K562 (cell line): ENCODE measurements around the gene ORM1. TPM values are rescaled to one million over a fixed set of nuclear protein-coding genes. Genes with fewer than 3 reads are reported as not detected.

Experiments
- ATAC-seq: fragments of 200-7000 bp; cut with Tn5 transposase; 3 replicates; pipeline ENCODE4 v1.9.1; 2020; ENCODE audit warnings: moderate library complexity
- BruUV-seq: library from RNA; stranded (reverse); fragments of 400-500 nt; replicated peaks from 2 replicates; lab custom pipeline; 2021; lab: Mats Ljungman, UMichigan
- CTCF ChIA-PET: fragments of 300-600 bp; formaldehyde crosslinking; extraction: SDS; loops from one replicate; lab custom pipeline; 2021; ENCODE audit warnings: low intra/inter-chr PET ratio; lab: Yijun Ruan, JAX
- POLR2A ChIA-PET: fragments of 300-600, 350-650 bp; sonication (Branson Sonifier 250); formaldehyde crosslinking; extraction: SDS; loops from one replicate; lab custom pipeline; 2021; ENCODE audit warnings: antibody characterized with exemption, inconsistent platforms; lab: Yijun Ruan, JAX
- DNase-seq, 4 experiments: peaks; one replicate each; pipeline versions ENCODE4 v3.0.0 to v3.0.0-alpha.2; 2011 to 2018; ENCODE audit warnings: low spot score in 3 of 4, mixed read lengths in 3 of 4; ENCODE audit errors: extremely low read depth in 1 of 4
- FAIRE-seq: peaks from 2 replicates; lab custom pipeline; 2011; peaks lifted over from hg19 to GRCh38; lab: Jason Lieb, UNC
- H2AFZ ChIP-seq: 2 replicates; pipeline ENCODE4 v1.6.0; 2011; ENCODE audit warnings: low read depth, low read length, control low read depth, inconsistent platforms
- H3K27ac ChIP-seq: fragments of 200-600 bp; 3 replicates; pipeline ENCODE4 v1.8.0; 2011; ENCODE audit warnings: low read depth, mild to moderate bottlenecking, control low read depth, inconsistent platforms, low read length, moderate library complexity, mixed read lengths; ENCODE audit errors: extremely low read depth
- H3K27me3 ChIP-seq, 2 experiments: fragments of 300-600 bp in 1 of 2; 2 replicates in 1 of 2; 3 replicates in 1 of 2; pipeline versions ENCODE4 v1.6.0 to v1.8.0; 2011; ENCODE audit warnings: inconsistent platforms in 2 of 2, low read length in 2 of 2, mild to moderate bottlenecking in 1 of 2, mixed read lengths in 1 of 2, moderate library complexity in 1 of 2; ENCODE audit not compliant: control insufficient read depth in 2 of 2, insufficient read depth in 2 of 2
- H3K36me3 ChIP-seq: fragments of 300-600 bp; 3 replicates; pipeline ENCODE4 v1.8.0; 2011; ENCODE audit warnings: mild to moderate bottlenecking, low read length, inconsistent platforms; ENCODE audit not compliant: control insufficient read depth, insufficient read depth
- H3K4me1 ChIP-seq, 2 experiments: fragments of 200-600 bp in 1 of 2; replicated peaks in 1 of 2; 2 replicates in 1 of 2; 3 replicates in 1 of 2; pipeline versions ENCODE4 v1.5.1 to v1.8.0; 2011; ENCODE audit warnings: inconsistent platforms in 2 of 2, low read length in 2 of 2, mild to moderate bottlenecking in 1 of 2, mixed read lengths in 1 of 2, moderate library complexity in 1 of 2; ENCODE audit not compliant: control insufficient read depth in 2 of 2, insufficient read depth in 2 of 2
- H3K4me2 ChIP-seq: 2 replicates; pipeline ENCODE4 v1.6.1; 2011; ENCODE audit warnings: low read length, control low read depth, inconsistent platforms, mixed read lengths; ENCODE audit not compliant: insufficient read depth
- H3K4me3 ChIP-seq: fragments of 200-600 bp; sonication (generic), shearing (Covaris generic); 2 replicates; pipeline ENCODE4 v1.5.1; 2016; ENCODE audit warnings: control low read depth, inconsistent platforms
- H3K79me2 ChIP-seq: fragments of 200-600 bp; 3 replicates; pipeline ENCODE4 v1.8.0; 2011; ENCODE audit warnings: low read length, inconsistent platforms; ENCODE audit not compliant: control insufficient read depth, insufficient read depth
- H3K9ac ChIP-seq, 2 experiments: 2 replicates each; pipeline versions ENCODE4 v1.6.0 to v1.6.1; 2011; ENCODE audit warnings: low read depth in 2 of 2, low read length in 2 of 2, control low read depth in 1 of 2, inconsistent platforms in 1 of 2, mild to moderate bottlenecking in 1 of 2, mixed read lengths in 1 of 2; ENCODE audit not compliant: insufficient read depth in 1 of 2
- H3K9me1 ChIP-seq: one replicate; pipeline ENCODE4 v1.6.0; 2011; ENCODE audit warnings: inconsistent platforms, mild to moderate bottlenecking, low read length, moderate library complexity; ENCODE audit not compliant: control insufficient read depth, insufficient read depth
- H3K9me3 ChIP-seq: replicated peaks from 2 replicates; pipeline ENCODE4 v1.5.1; 2011; ENCODE audit warnings: low read depth, low read length, inconsistent platforms; ENCODE audit not compliant: control insufficient read depth, insufficient read depth
- H4K20me1 ChIP-seq: replicated peaks from 2 replicates; pipeline ENCODE4 v1.6.1; 2011; ENCODE audit warnings: low read length, inconsistent platforms, mixed read lengths; ENCODE audit not compliant: control insufficient read depth, insufficient read depth
- DACH1 ChIP-seq: fragments of 450-650 bp; IDR thresholded peaks from 2 replicates; pipeline ENCODE4 v1.6.1; 2018; ENCODE audit not compliant: partially characterized antibody
- EWSR1 ChIP-seq: fragments of 450-650 bp; IDR thresholded peaks from 2 replicates; pipeline ENCODE4 v1.6.1; 2018; ENCODE audit warnings: borderline replicate concordance, mild to moderate bottlenecking, low read depth, moderate library complexity; ENCODE audit not compliant: partially characterized antibody
- HMGN3 ChIP-seq: IDR thresholded peaks from 2 replicates; pipeline ENCODE4 v1.6.1; 2011; ENCODE audit warnings: borderline replicate concordance, low read depth, mild to moderate bottlenecking, mixed read lengths, low read length; ENCODE audit not compliant: insufficient read length; ENCODE audit errors: extremely low read depth
- HNRNPH1 ChIP-seq: fragments of 200-400 bp; formaldehyde crosslinking; optimal IDR thresholded peaks from 2 replicates; pipeline ENCODE3; 2017; ENCODE audit warnings: low read depth, mild to moderate bottlenecking, low read length, moderate library complexity
- OTX1 ChIP-seq: fragments of 450-650 bp; formaldehyde crosslinking; IDR thresholded peaks from 2 replicates; pipeline ENCODE4 v1.4.0; 2022; ENCODE audit warnings: mild to moderate bottlenecking
- RBM25 ChIP-seq: fragments of 200-400 bp; formaldehyde crosslinking; IDR thresholded peaks from 2 replicates; pipeline ENCODE4 v1.6.1; 2018; ENCODE audit warnings: low read length, low read depth, moderate library complexity; ENCODE audit not compliant: severe bottlenecking
- SRSF1 ChIP-seq: fragments of 200-400 bp; formaldehyde crosslinking; IDR thresholded peaks from 2 replicates; pipeline ENCODE4 v1.6.1; 2017; ENCODE audit warnings: mild to moderate bottlenecking, low read depth, low read length, moderate library complexity
- ZKSCAN1 ChIP-seq: fragments of 150-350 bp; IDR thresholded peaks from 2 replicates; pipeline ENCODE4 v1.6.1; 2016; ENCODE audit warnings: low read depth, low read length
- ZNF282 ChIP-seq: sonication (generic); formaldehyde crosslinking; IDR thresholded peaks from 2 replicates; pipeline ENCODE4 v1.8.1; 2023; ENCODE audit warnings: missing genetic modification reagents
- WGBS: fragments of 100-300 bp; shearing (Covaris generic); methylation state at CpG from one replicate; pipeline ENCODE4 v1.1.6; 2016; ENCODE audit warnings: low coverage, mixed read lengths; ENCODE audit not compliant: insufficient coverage; ENCODE audit errors: missing lambda C conversion rate; 5-methylcytosine and 5-hydroxymethylcytosine counted together
- in situ Hi-C: fragments of 300-500 bp; cut with MboI; formaldehyde crosslinking; loops from 4 replicates; pipeline ENCODE4 v1.15.0; 2018; ENCODE audit warnings: inconsistent platforms, mixed read lengths
- intact Hi-C: fragments of 100-400 bp; cut with micrococcal nuclease; formaldehyde crosslinking; loops from 2 replicates; pipeline ENCODE4 v1.14.2; 2022
- polyA plus RNA-seq, 8 experiments: library from polyadenylated mRNA; depleted of rRNA in 4 of 8; stranded (reverse) in 5 of 8; unstranded in 3 of 8; fragments of >200 nt; fragmentation: Nextera tagmentation in 2 of 8; fragmentation: Illumina TruSeq in 1 of 8; extraction: Ambion mirVana in 2 of 8; extraction: Trizol in 1 of 8; gene quantifications; 2 replicates each; pipeline versions ENCODE4 v1.2.1 to v1.2.3, GENCODE V29; 2011 to 2014; ENCODE audit warnings: inconsistent platforms in 1 of 8, missing spikeins in 1 of 8
- total RNA-seq, 7 experiments: library from RNA; depleted of rRNA in 6 of 7; stranded (reverse); fragments of >200 nt in 6 of 7; fragmentation: Illumina TruSeq in 2 of 7; extraction: Trizol in 2 of 7; gene quantifications; 2 replicates each; pipeline versions ENCODE4 v1.2.1 to v1.2.3, GENCODE V29; 2011 to 2021; ENCODE audit warnings: low replicate concordance in 1 of 7
- TF ChIP-seq, protein P1 (sequence below), 2 experiments: IDR thresholded peaks; 2 replicates each; pipeline ENCODE4 v1.6.1; 2012; ENCODE audit warnings: improper control_type of control experiment in 2 of 2, low read depth in 2 of 2, low read length in 2 of 2, borderline replicate concordance in 1 of 2
- TF ChIP-seq, protein P2 (sequence below): fragments of 250-450 bp; sonication (Bioruptor Pico); IDR thresholded peaks from 2 replicates; pipeline ENCODE4 v1.8.0; 2021; ENCODE audit warnings: moderate library complexity, mild to moderate bottlenecking, inconsistent platforms
- TF ChIP-seq, protein P3 (sequence below): fragments of 450-650 bp; conservative IDR thresholded peaks from 2 replicates; pipeline ENCODE4 v1.6.1; 2016; ENCODE audit warnings: missing genetic modification characterization, low read depth, mild to moderate bottlenecking, control low read depth, missing compliant biosample characterization
- TF ChIP-seq, protein P4 (sequence below): sonication (generic); formaldehyde crosslinking; IDR thresholded peaks from 2 replicates; pipeline ENCODE4 v1.8.0; 2022; ENCODE audit warnings: mild to moderate bottlenecking, low read depth, missing genetic modification reagents

Gene ORM1
- total and polyA plus RNA-seq, 9 of the 15 experiments (the other 6 are each of a cell fraction or from before 2014, with no cell fraction given), result 2.9 TPM; not detected in 8

DNA sequence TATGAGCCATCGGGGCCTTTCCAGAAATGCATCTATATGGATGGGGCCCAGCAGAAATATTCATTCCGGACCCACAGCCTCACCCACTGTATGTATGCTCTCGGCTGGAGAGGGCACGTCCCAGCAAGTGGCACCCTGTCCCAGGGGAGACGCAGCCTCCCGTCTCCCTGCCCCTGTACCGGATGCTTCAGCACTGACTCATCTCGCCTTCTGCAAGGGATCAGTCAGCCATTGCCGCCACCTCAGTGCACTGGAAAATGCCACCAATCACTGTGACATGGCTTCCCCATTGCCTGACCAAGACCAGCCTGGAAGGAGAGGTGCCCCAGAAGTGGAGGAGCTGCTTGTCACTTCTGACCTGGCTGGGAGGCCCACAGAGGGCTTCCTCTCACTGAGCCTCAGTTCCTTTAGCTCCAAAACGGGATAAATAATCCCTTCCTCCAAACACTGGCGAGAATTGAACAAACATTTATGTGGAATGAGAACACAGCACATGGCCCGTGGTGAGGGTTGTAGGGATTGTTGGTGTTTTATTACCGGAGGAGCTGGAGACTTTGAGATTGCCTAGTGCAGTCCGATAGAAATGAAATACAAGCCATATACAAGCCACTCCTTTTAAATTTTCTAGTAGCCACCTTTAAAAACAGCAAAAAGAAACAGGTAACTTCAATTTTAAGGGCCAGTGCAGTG lies 43.9 kb upstream of the ORM1 start:
- BruUV-seq, result no TSS peak
- ATAC-seq (no peak), DNase-seq (no peak), FAIRE-seq (no peak)
- Histone ChIP-seq H3K27ac (no peak overlapping the region), H3K9me3 (no peaks in the 10 kb centered on the region), H2AFZ (no peak overlapping the region), H3K4me2 (no peak overlapping the region), H3K9me1 (no peaks in the 10 kb centered on the region), H3K4me1 (no peaks in the 10 kb centered on the region), H3K79me2 (no peaks in the 10 kb centered on the region), H3K4me3 (no peak overlapping the region), H4K20me1 (peaks cover 17% of the 10 kb centered on the region), H3K36me3 (no peaks in the 10 kb centered on the region), H3K9ac (no peak overlapping the region), H3K27me3 (peaks cover 18 to 61% of the 10 kb centered on the region in 2 experiments)
- ChIA-PET POLR2A (no interaction called here), CTCF (interaction anchor here (0.6 kb wide), 1 partner anchor 40 kb away, joined by 3 read pairs; no protein-coding TSS in a partner anchor)
- WGBS, result under 1% methylated on average over 14 of the region's 14 CpGs
- in situ Hi-C loops, result no loop called here
- intact Hi-C loops, result no loop called here
- TF ChIP-seq ZNF282 (CRISPR knock-in tag) (no peak), HNRNPH1 (no peak), EWSR1 (no peak), SRSF1 (no peak), ZKSCAN1 (no peak), RBM25 (no peak), OTX1 (CRISPR knock-in tag) (no peak), DACH1 (no peak), HMGN3 (no peak)
- TF ChIP-seq, protein P1, sequence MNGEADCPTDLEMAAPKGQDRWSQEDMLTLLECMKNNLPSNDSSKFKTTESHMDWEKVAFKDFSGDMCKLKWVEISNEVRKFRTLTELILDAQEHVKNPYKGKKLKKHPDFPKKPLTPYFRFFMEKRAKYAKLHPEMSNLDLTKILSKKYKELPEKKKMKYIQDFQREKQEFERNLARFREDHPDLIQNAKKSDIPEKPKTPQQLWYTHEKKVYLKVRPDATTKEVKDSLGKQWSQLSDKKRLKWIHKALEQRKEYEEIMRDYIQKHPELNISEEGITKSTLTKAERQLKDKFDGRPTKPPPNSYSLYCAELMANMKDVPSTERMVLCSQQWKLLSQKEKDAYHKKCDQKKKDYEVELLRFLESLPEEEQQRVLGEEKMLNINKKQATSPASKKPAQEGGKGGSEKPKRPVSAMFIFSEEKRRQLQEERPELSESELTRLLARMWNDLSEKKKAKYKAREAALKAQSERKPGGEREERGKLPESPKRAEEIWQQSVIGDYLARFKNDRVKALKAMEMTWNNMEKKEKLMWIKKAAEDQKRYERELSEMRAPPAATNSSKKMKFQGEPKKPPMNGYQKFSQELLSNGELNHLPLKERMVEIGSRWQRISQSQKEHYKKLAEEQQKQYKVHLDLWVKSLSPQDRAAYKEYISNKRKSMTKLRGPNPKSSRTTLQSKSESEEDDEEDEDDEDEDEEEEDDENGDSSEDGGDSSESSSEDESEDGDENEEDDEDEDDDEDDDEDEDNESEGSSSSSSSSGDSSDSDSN (IDR thresholded peaks at IDR 0.05; ENCODE audit: borderline replicate concordance in 1 of 2, low read depth in 2 of 2, low read length in 2 of 2), result no peak
- TF ChIP-seq, protein P2, sequence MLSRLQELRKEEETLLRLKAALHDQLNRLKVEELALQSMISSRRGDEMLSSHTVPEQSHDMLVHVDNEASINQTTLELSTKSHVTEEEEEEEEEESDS (CRISPR knock-in tag), result no peak
- TF ChIP-seq, protein P3, sequence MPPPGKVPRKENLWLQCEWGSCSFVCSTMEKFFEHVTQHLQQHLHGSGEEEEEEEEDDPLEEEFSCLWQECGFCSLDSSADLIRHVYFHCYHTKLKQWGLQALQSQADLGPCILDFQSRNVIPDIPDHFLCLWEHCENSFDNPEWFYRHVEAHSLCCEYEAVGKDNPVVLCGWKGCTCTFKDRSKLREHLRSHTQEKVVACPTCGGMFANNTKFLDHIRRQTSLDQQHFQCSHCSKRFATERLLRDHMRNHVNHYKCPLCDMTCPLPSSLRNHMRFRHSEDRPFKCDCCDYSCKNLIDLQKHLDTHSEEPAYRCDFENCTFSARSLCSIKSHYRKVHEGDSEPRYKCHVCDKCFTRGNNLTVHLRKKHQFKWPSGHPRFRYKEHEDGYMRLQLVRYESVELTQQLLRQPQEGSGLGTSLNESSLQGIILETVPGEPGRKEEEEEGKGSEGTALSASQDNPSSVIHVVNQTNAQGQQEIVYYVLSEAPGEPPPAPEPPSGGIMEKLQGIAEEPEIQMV (tag), result no peak
- TF ChIP-seq, protein P4, sequence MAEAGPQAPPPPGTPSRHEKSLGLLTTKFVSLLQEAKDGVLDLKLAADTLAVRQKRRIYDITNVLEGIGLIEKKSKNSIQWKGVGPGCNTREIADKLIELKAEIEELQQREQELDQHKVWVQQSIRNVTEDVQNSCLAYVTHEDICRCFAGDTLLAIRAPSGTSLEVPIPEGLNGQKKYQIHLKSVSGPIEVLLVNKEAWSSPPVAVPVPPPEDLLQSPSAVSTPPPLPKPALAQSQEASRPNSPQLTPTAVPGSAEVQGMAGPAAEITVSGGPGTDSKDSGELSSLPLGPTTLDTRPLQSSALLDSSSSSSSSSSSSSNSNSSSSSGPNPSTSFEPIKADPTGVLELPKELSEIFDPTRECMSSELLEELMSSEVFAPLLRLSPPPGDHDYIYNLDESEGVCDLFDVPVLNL (CRISPR knock-in tag), result no peak
